ENCODE results near the gene NOL9.
"Not testable (repeated sequence)": the region's sequence is repeated elsewhere in the genome, so short reads cannot be mapped to it uniquely, and the experiment has no call there.

NOL9 gene

GRCh38 chr1:6601923-6602668 is 47.8 kb upstream of the NOL9 start:
- peak overlapping the region; percentile 33 for H2AK5ac ChIP-seq (ENCODE audit: low read length)
- H3K36me3 ChIP-seq (ENCODE audit: control insufficient read depth in 1 of 2, insufficient read depth in 2 of 2, low read length in 2 of 2): peaks cover 20 to 22% of the 10 kb centered on the region in 2 experiments
- peaks cover 36% of the 10 kb centered on the region for H3K79me2 ChIP-seq (ENCODE audit: control insufficient read depth, insufficient read depth, low read length, poor library complexity)
- H3K18ac ChIP-seq (ENCODE audit: low read length): peak overlapping the region; percentile 58
- H2BK5ac ChIP-seq (ENCODE audit: low read depth, low read length, poor library complexity): peak overlapping the region; percentile 33
- H4K8ac ChIP-seq (ENCODE audit: low read depth, low read length): peak overlapping the region; percentile 37
- H3K4ac ChIP-seq (ENCODE audit: low read depth, low read length): peak overlapping the region; percentile 95
- H3K9ac ChIP-seq (ENCODE audit: low read length): peak overlapping the region; percentile 46
- peaks cover 35% of the 10 kb centered on the region for H3K79me1 ChIP-seq (ENCODE audit: low read length)
- no peak overlapping the region for H2BK120ac ChIP-seq (ENCODE audit: insufficient read depth, low read length, poor library complexity)
- no CpG with 5 or more reads among the region's 103 CpGs for WGBS (ENCODE audit: extremely low coverage, insufficient coverage, insufficient read length)
- peak overlapping the region; percentile 47 for H4K91ac ChIP-seq (ENCODE audit: low read depth, low read length)
- H4K12ac ChIP-seq (ENCODE audit: low read depth, low read length): peak overlapping the region; percentile 2
- peak overlapping the region; percentile 43 for H3K14ac ChIP-seq (ENCODE audit: low read length)
- H3K4me3 ChIP-seq (ENCODE audit: low read depth, low read length): peak overlapping the region; percentile 97
- H3K23ac ChIP-seq (ENCODE audit: low read length): peak overlapping the region; percentile 83
- peaks cover 21 to 25% of the 10 kb centered on the region in 2 experiments for H3K4me1 ChIP-seq (ENCODE audit: control insufficient read depth in 1 of 2, insufficient read depth in 2 of 2, low read length in 2 of 2)
- peak overlapping the region; percentile 81 for H3K27ac ChIP-seq (ENCODE audit: low read depth, low read length)
- peak overlapping the region; percentile 42 for H2AFZ ChIP-seq (ENCODE audit: insufficient read depth, low read length, poor library complexity)
- H3K27me3 ChIP-seq (ENCODE audit: insufficient read depth, low read length): no peaks in the 10 kb centered on the region
- peak overlapping the region; percentile 0 for H2BK12ac ChIP-seq (ENCODE audit: low read length)
- peak overlapping the region; percentile 99 for H3K4me2 ChIP-seq (ENCODE audit: low read length)
- peaks cover 7% of the 10 kb centered on the region for H3K9me3 ChIP-seq (ENCODE audit: insufficient read depth, low read depth, low read length)
- peak; percentile 34 to 55 for DNase-seq

- no peaks in the 10 kb centered on the region for H3K27me3 ChIP-seq (ENCODE audit: insufficient read depth, low read length)
- peak overlapping the region; percentile 99 for H3K4me2 ChIP-seq (ENCODE audit: low read length)
- H3K4ac ChIP-seq (ENCODE audit: low read depth, low read length): peak overlapping the region; percentile 95
- H3K79me2 ChIP-seq (ENCODE audit: control insufficient read depth, insufficient read depth, low read length, poor library complexity): peaks cover 36% of the 10 kb centered on the region
- peak; percentile 73 to 82 for DNase-seq
- H3K23ac ChIP-seq (ENCODE audit: low read length): no peak overlapping the region
- peak overlapping the region; percentile 97 for H3K4me3 ChIP-seq (ENCODE audit: low read depth, low read length)
- H2AK5ac ChIP-seq (ENCODE audit: low read length): peak overlapping the region; percentile 33
- H2BK12ac ChIP-seq (ENCODE audit: low read length): peak overlapping the region; percentile 0
- H3K79me1 ChIP-seq (ENCODE audit: low read length): peaks cover 35% of the 10 kb centered on the region
- H2BK5ac ChIP-seq (ENCODE audit: low read depth, low read length, poor library complexity): peak overlapping the region; percentile 32
- H3K27ac ChIP-seq (ENCODE audit: low read depth, low read length): peak overlapping the region; percentile 5
- H3K14ac ChIP-seq (ENCODE audit: low read length): peak overlapping the region; percentile 43
- no peak overlapping the region for H4K12ac ChIP-seq (ENCODE audit: low read depth, low read length)
- H3K9me3 ChIP-seq (ENCODE audit: insufficient read depth, low read depth, low read length): peaks cover 7% of the 10 kb centered on the region
- peaks cover 21 to 25% of the 10 kb centered on the region in 2 experiments for H3K4me1 ChIP-seq (ENCODE audit: control insufficient read depth in 1 of 2, insufficient read depth in 2 of 2, low read length in 2 of 2)
- peak overlapping the region; percentile 46 for H3K9ac ChIP-seq (ENCODE audit: low read length)
- H3K18ac ChIP-seq (ENCODE audit: low read length): peak overlapping the region; percentile 58
- H4K8ac ChIP-seq (ENCODE audit: low read depth, low read length): peak overlapping the region; percentile 31
- H4K91ac ChIP-seq (ENCODE audit: low read depth, low read length): peak overlapping the region; percentile 47
- WGBS (ENCODE audit: extremely low coverage, insufficient coverage, insufficient read length): no CpG with 5 or more reads among the region's 40 CpGs
- peak overlapping the region; percentile 38 for H2BK120ac ChIP-seq (ENCODE audit: insufficient read depth, low read length, poor library complexity)
- H2AFZ ChIP-seq (ENCODE audit: insufficient read depth, low read length, poor library complexity): peak overlapping the region; percentile 42
- H3K36me3 ChIP-seq (ENCODE audit: control insufficient read depth in 1 of 2, insufficient read depth in 2 of 2, low read length in 2 of 2): peaks cover 28 to 30% of the 10 kb centered on the region in 2 experiments
Measured at GRCh38 chr1:6601049-6601922, 47.0 kb upstream of the NOL9 start.

- H3K14ac ChIP-seq (ENCODE audit: low read length): peak overlapping the region; percentile 12
- H3K79me1 ChIP-seq (ENCODE audit: low read length): peaks cover 35% of the 10 kb centered on the region
- no peak overlapping the region for H4K12ac ChIP-seq (ENCODE audit: low read depth, low read length)
- H3K23ac ChIP-seq (ENCODE audit: low read length): no peak overlapping the region
- H3K9me3 ChIP-seq (ENCODE audit: insufficient read depth, low read depth, low read length): peaks cover 7% of the 10 kb centered on the region
- H2BK12ac ChIP-seq (ENCODE audit: low read length): no peak overlapping the region
- H3K4me3 ChIP-seq (ENCODE audit: low read depth, low read length): peak overlapping the region; percentile 97
- no peak overlapping the region for H2BK120ac ChIP-seq (ENCODE audit: insufficient read depth, low read length, poor library complexity)
- peak overlapping the region; percentile 95 for H3K4ac ChIP-seq (ENCODE audit: low read depth, low read length)
- H3K4me1 ChIP-seq (ENCODE audit: control insufficient read depth in 1 of 2, insufficient read depth in 2 of 2, low read length in 2 of 2): peaks cover 21 to 25% of the 10 kb centered on the region in 2 experiments
- H2BK5ac ChIP-seq (ENCODE audit: low read depth, low read length, poor library complexity): peak overlapping the region; percentile 29
- H3K4me2 ChIP-seq (ENCODE audit: low read length): peak overlapping the region; percentile 99
- H4K91ac ChIP-seq (ENCODE audit: low read depth, low read length): peak overlapping the region; percentile 8
- H3K18ac ChIP-seq (ENCODE audit: low read length): peak overlapping the region; percentile 1
- no CpG with 5 or more reads among the region's 10 CpGs for WGBS (ENCODE audit: extremely low coverage, insufficient coverage, insufficient read length)
- peaks cover 36% of the 10 kb centered on the region for H3K79me2 ChIP-seq (ENCODE audit: control insufficient read depth, insufficient read depth, low read length, poor library complexity)
- peaks cover 36 to 38% of the 10 kb centered on the region in 2 experiments for H3K36me3 ChIP-seq (ENCODE audit: control insufficient read depth in 1 of 2, insufficient read depth in 2 of 2, low read length in 2 of 2)
- H3K27me3 ChIP-seq (ENCODE audit: insufficient read depth, low read length): no peaks in the 10 kb centered on the region
- DNase-seq: peak in 1 of 2 donors; percentile 25
- no peak overlapping the region for H2AK5ac ChIP-seq (ENCODE audit: low read length)
- H3K27ac ChIP-seq (ENCODE audit: low read depth, low read length): no peak overlapping the region
- H4K8ac ChIP-seq (ENCODE audit: low read depth, low read length): no peak overlapping the region
- peak overlapping the region; percentile 46 for H3K9ac ChIP-seq (ENCODE audit: low read length)
- no peak overlapping the region for H2AFZ ChIP-seq (ENCODE audit: insufficient read depth, low read length, poor library complexity)
Measured at GRCh38 chr1:6600410-6601048, 46.2 kb upstream of the NOL9 start.

DNA sequence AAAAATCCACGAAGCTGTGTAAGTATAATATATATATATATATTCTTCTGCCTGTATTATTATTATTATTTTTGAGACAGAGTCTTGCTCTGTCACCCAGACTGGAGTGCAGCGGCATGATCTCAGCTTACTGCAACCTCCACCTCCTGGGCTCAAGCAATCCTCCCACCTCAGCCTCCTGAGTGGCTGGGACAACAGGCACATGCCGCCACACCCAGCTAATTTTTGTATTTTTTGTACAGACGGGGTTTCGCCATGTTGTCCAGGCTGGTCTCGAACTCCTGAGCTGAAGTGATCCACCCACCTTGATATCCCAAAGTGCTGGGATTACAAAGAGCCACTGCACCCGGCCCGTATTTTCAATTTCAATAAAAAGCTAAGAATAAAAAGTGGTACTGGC is 45.7 kb upstream of the NOL9 start:
- H3K27me3 ChIP-seq (ENCODE audit: insufficient read depth, low read length); H3K14ac ChIP-seq (ENCODE audit: low read length); H3K23ac ChIP-seq (ENCODE audit: low read length); H2AFZ ChIP-seq (ENCODE audit: insufficient read depth, low read length, poor library complexity); H3K4me3 ChIP-seq (ENCODE audit: low read depth, low read length); H4K8ac ChIP-seq (ENCODE audit: low read depth, low read length); H4K12ac ChIP-seq (ENCODE audit: low read depth, low read length); DNase-seq; H2BK12ac ChIP-seq (ENCODE audit: low read length); H4K91ac ChIP-seq (ENCODE audit: low read depth, low read length); H2BK120ac ChIP-seq (ENCODE audit: insufficient read depth, low read length, poor library complexity); H3K9me3 ChIP-seq (ENCODE audit: insufficient read depth, low read depth, low read length); H3K18ac ChIP-seq (ENCODE audit: low read length); H2BK5ac ChIP-seq (ENCODE audit: low read depth, low read length, poor library complexity); H2AK5ac ChIP-seq (ENCODE audit: low read length); H3K9ac ChIP-seq (ENCODE audit: low read length); H3K27ac ChIP-seq (ENCODE audit: low read depth, low read length): not testable (repeated sequence)
- Histone ChIP-seq H3K79me1 (ENCODE audit: low read length) (peaks cover 35% of the 10 kb centered on the region), H3K36me3 (ENCODE audit: control insufficient read depth in 1 of 2, insufficient read depth in 2 of 2, low read length in 2 of 2) (peaks cover 41 to 42% of the 10 kb centered on the region in 2 experiments), H3K4me1 (ENCODE audit: control insufficient read depth in 1 of 2, insufficient read depth in 2 of 2, low read length in 2 of 2) (peaks cover 21 to 25% of the 10 kb centered on the region in 2 experiments), H3K4ac (ENCODE audit: low read depth, low read length) (peak overlapping the region; percentile 95), H3K79me2 (ENCODE audit: control insufficient read depth, insufficient read depth, low read length, poor library complexity) (peaks cover 36% of the 10 kb centered on the region), H3K4me2 (ENCODE audit: low read length) (peak overlapping the region; percentile 99)
- no CpG with 5 or more reads among the region's 8 CpGs for WGBS (ENCODE audit: extremely low coverage, insufficient coverage, insufficient read length)

Data from trophoblast cell (in vitro differentiated cells and primary cell).